Lung (tissue), 12 donors: ENCODE measurements around the gene CEBPA. TPM values are rescaled to one million over a fixed set of nuclear protein-coding genes. Genes with fewer than 3 reads are reported as not detected.

Source experiments
- ATAC-seq: fragments of 200-7000 bp; cut with Tn5 transposase; one replicate; pipeline ENCODE4 v1.9.1; 2020; ENCODE audit warnings: moderate number of reproducible peaks; ENCODE audit not compliant: insufficient read depth, low FRiP score
- DNase-seq, 3 donors: peaks; one replicate each; pipeline ENCODE4 v3.0.0-alpha.2; 2013 to 2017
- H3K27ac ChIP-seq, 2 donors: one replicate each; pipeline ENCODE4 v1.5.1; 2013; ENCODE audit warnings: mild to moderate bottlenecking in 2 of 2, moderate library complexity in 2 of 2, control low read depth in 1 of 2, inconsistent platforms in 1 of 2, low read depth in 1 of 2, low read length in 1 of 2
- H3K27me3 ChIP-seq, 3 donors: one replicate each; pipeline ENCODE4 v1.5.1; 2013; ENCODE audit warnings: low read length in 2 of 3; ENCODE audit not compliant: control insufficient read depth in 3 of 3, insufficient read depth in 3 of 3
- H3K36me3 ChIP-seq, 4 donors: one replicate each; pipeline ENCODE4 v1.5.1; 2013; ENCODE audit warnings: low read length in 4 of 4, mild to moderate bottlenecking in 1 of 4, moderate library complexity in 1 of 4; ENCODE audit not compliant: control insufficient read depth in 4 of 4, insufficient read depth in 4 of 4
- H3K4me1 ChIP-seq, 5 donors: one replicate each; pipeline ENCODE4 v1.5.1; 2013; ENCODE audit warnings: low read length in 5 of 5, mild to moderate bottlenecking in 2 of 5, moderate library complexity in 1 of 5; ENCODE audit not compliant: control insufficient read depth in 5 of 5, insufficient read depth in 5 of 5
- H3K4me3 ChIP-seq: one replicate; pipeline ENCODE4 v1.5.1; 2013; ENCODE audit warnings: mild to moderate bottlenecking, control low read depth, moderate library complexity
- H3K9ac ChIP-seq, 2 donors: one replicate each; pipeline ENCODE4 v1.5.1; 2013; ENCODE audit warnings: low read length in 2 of 2, control low read depth in 1 of 2; ENCODE audit not compliant: insufficient read depth in 1 of 2
- H3K9me3 ChIP-seq, 4 donors: one replicate each; pipeline ENCODE4 v1.5.1; 2013; ENCODE audit warnings: low read length in 3 of 4, mild to moderate bottlenecking in 1 of 4, moderate library complexity in 1 of 4; ENCODE audit not compliant: control insufficient read depth in 4 of 4, insufficient read depth in 3 of 4
- WGBS, 2 donors: extraction: QIAGEN DNeasy Blood & Tissue Kit; methylation state at CpG; one replicate each; pipeline ENCODE4 v1.1.7; 2013; 5-methylcytosine and 5-hydroxymethylcytosine counted together
- polyA plus RNA-seq, 2 donors: library from polyadenylated mRNA; stranded (reverse); fragments of 200-250 nt; gene quantifications; one replicate each; pipeline ENCODE4 v1.2.1, GENCODE V29; 2013
- total RNA-seq, 2 donors: library from RNA; depleted of rRNA in 1 of 2; stranded (reverse); fragments of >200 nt in 1 of 2; gene quantifications; one replicate each; pipeline ENCODE4 v1.2.1, GENCODE V29; 2014 to 2021
- TF ChIP-seq, protein P1 (sequence below): IDR thresholded peaks from 2 replicates; pipeline ENCODE4 v1.5.1; 2012; ENCODE audit warnings: mild to moderate bottlenecking; ENCODE audit errors: control extremely low read depth, extremely low read depth
- donor health status: control.
- donor health status: control.
- donor health status: Bipolar disorder and iron deficiency.
- donor health status: healthy.
- donor health status: DM: yes; HTN: yes; CAD: no.

The CEBPA gene
- total and polyA plus RNA-seq, 4 donors, result 20.4 to 93.8 (median 61.2) TPM

DNA sequence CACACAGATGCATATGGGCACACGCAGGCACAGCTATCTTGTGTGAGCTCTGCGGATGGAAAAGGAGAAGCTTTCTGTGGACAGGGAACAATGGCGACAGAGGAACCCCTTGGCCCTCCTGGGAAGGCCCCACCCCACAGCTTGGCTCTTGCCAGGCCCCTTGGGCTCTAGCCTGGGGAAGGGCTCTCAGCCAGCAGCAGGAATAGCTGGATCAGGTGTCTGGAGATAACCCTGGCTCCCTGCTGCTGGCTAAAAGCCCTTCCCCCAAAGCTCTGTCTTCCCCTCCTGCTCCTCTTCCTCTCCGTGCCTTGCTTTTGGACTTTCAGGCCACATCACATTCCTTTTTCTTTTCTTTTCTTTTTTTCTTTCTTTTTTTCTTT is 24.3 kb downstream of the CEBPA start:
- H3K36me3 ChIP-seq, result no peaks in the 10 kb centered on the region
- no peak overlapping the region for H3K9ac ChIP-seq
- no peak overlapping the region for H3K4me3 ChIP-seq
- no peaks in the 10 kb centered on the region for H3K27me3 ChIP-seq
- no peak for ATAC-seq
- peaks cover 0 to 3% (median 0%) of the 10 kb centered on the region in 4 donors for H3K9me3 ChIP-seq
- H3K4me1 ChIP-seq, result peaks cover 0 to 19% (median 8%) of the 10 kb centered on the region in 5 donors
- 65 to 66% methylated on average over 4 of the region's 4 CpGs for WGBS, 2 donors
- peak overlapping the region in 1 of 2 donors; percentile 4 for H3K27ac ChIP-seq
- TF ChIP-seq, protein P1, sequence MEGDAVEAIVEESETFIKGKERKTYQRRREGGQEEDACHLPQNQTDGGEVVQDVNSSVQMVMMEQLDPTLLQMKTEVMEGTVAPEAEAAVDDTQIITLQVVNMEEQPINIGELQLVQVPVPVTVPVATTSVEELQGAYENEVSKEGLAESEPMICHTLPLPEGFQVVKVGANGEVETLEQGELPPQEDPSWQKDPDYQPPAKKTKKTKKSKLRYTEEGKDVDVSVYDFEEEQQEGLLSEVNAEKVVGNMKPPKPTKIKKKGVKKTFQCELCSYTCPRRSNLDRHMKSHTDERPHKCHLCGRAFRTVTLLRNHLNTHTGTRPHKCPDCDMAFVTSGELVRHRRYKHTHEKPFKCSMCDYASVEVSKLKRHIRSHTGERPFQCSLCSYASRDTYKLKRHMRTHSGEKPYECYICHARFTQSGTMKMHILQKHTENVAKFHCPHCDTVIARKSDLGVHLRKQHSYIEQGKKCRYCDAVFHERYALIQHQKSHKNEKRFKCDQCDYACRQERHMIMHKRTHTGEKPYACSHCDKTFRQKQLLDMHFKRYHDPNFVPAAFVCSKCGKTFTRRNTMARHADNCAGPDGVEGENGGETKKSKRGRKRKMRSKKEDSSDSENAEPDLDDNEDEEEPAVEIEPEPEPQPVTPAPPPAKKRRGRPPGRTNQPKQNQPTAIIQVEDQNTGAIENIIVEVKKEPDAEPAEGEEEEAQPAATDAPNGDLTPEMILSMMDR, result no peak
- DNase-seq, result no peak

DNA sequence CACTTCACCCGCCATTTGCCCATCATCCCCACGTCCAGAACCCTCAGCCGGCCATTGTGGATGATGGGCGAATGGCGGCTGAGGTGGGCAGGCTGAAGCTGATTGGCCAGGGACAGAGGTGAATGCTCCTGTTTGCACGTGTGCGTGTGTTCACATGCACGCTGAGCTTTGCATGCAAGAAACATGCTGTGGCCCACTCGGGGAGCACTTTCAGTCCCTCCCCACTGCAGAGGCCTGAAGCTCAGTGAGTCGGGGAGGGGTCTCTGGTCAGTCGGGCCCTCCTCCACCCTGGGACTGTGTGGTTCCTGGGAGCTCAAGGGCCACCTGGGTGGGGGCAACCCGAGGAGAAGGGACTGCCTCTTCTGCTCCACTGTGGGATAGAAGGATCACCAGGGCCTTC is 24.9 kb downstream of the CEBPA start:
- Histone ChIP-seq H3K36me3 (no peaks in the 10 kb centered on the region), H3K4me3 (no peak overlapping the region), H3K27ac (no peak overlapping the region), H3K9me3 (peaks cover 0 to 3% (median 0%) of the 10 kb centered on the region in 4 donors), H3K9ac (no peak overlapping the region), H3K4me1 (peaks cover 0 to 19% (median 8%) of the 10 kb centered on the region in 5 donors), H3K27me3 (no peaks in the 10 kb centered on the region)
- DNase-seq (no peak), ATAC-seq (no peak)
- TF ChIP-seq, protein P1, result no peak
- 87 to 91% methylated on average over 12 of the region's 12 CpGs for WGBS, 2 donors

- no peak for ATAC-seq
- DNase-seq, result no peak
- TF ChIP-seq, protein P1, result no peak
- peak overlapping the region in 1 of 2 donors; percentile 51 for H3K27ac ChIP-seq
- H3K4me1 ChIP-seq, result peaks cover 0 to 19% (median 8%) of the 10 kb centered on the region in 5 donors
- H3K9ac ChIP-seq, result no peak overlapping the region
- H3K4me3 ChIP-seq, result no peak overlapping the region
- H3K36me3 ChIP-seq, result no peaks in the 10 kb centered on the region
- H3K9me3 ChIP-seq, result peaks cover 0 to 3% (median 0%) of the 10 kb centered on the region in 4 donors
- no peaks in the 10 kb centered on the region for H3K27me3 ChIP-seq
- WGBS, 2 donors, result 77 to 85% methylated on average over 18 to 19 of the region's 19 CpGs
These were observed 26.3 kb downstream of the CEBPA start for GRCh38 chr19:33275933-33276619.
